Measurements from ENCODE around the gene ABHD6.

Gene ABHD6

GRCh38 chr3:58307639-58308215 lies 70.1 kb downstream of the ABHD6 start:
- H3K9me3 ChIP-seq = no peaks in the 10 kb centered on the region
- H3K4me2 ChIP-seq = peak overlapping the region; percentile 91
- no peak overlapping the region for H3K27ac ChIP-seq
- peak overlapping the region; percentile 94 for H3K9ac ChIP-seq
- peaks cover 21% of the 10 kb centered on the region for H3K4me1 ChIP-seq
- peaks cover 49% of the 10 kb centered on the region for H4K20me1 ChIP-seq
- peaks cover 49% of the 10 kb centered on the region for H3K36me3 ChIP-seq
- no peaks in the 10 kb centered on the region for H3K27me3 ChIP-seq
- no peak for TF ChIP-seq Cebpa-rat (IDR thresholded peaks at IDR 0.05)
- peak overlapping the region; percentile 84 for H3K4me3 ChIP-seq

- Histone ChIP-seq H3K27ac (no peak overlapping the region), H3K9ac (peak overlapping the region; percentile 20; the same call in 1 of the 2 replicates), H3K4me3 (no peak overlapping the region), H3K36me3 (peaks cover 59% of the 10 kb centered on the region), H4K20me1 (peaks cover 54% of the 10 kb centered on the region), H3K4me2 (peak overlapping the region; percentile 91), H3K4me1 (peaks cover 21% of the 10 kb centered on the region), H3K9me3 (no peaks in the 10 kb centered on the region), H3K27me3 (no peaks in the 10 kb centered on the region)
- TF ChIP-seq Cebpa-rat (IDR thresholded peaks at IDR 0.05) = no peak
Observed at GRCh38 chr3:58308728-58309127, 71.1 kb downstream of the ABHD6 start.

GRCh38 chr3:58317811-58318210 lies 80.2 kb downstream of the ABHD6 start:
- no peaks in the 10 kb centered on the region for H3K9me3 ChIP-seq
- no peak overlapping the region for H3K27ac ChIP-seq
- no peaks in the 10 kb centered on the region for H3K27me3 ChIP-seq
- no peak overlapping the region for H3K4me2 ChIP-seq
- peaks cover 78% of the 10 kb centered on the region for H3K36me3 ChIP-seq
- H3K9ac ChIP-seq = no peak overlapping the region
- peaks cover 67% of the 10 kb centered on the region for H4K20me1 ChIP-seq
- H3K4me3 ChIP-seq = no peak overlapping the region
- no peak for TF ChIP-seq Cebpa-rat (IDR thresholded peaks at IDR 0.05)
- H3K4me1 ChIP-seq = no peaks in the 10 kb centered on the region

- H4K20me1 ChIP-seq = peaks cover 32% of the 10 kb centered on the region
- H3K27me3 ChIP-seq = no peaks in the 10 kb centered on the region
- H3K27ac ChIP-seq = no peak overlapping the region
- no peak for TF ChIP-seq Cebpa-rat (IDR thresholded peaks at IDR 0.05)
- peaks cover 22% of the 10 kb centered on the region for H3K4me1 ChIP-seq
- no peak overlapping the region for H3K9ac ChIP-seq
- H3K4me2 ChIP-seq = no peak overlapping the region
- H3K4me3 ChIP-seq = no peak overlapping the region
- H3K9me3 ChIP-seq = no peaks in the 10 kb centered on the region
- peaks cover 38% of the 10 kb centered on the region for H3K36me3 ChIP-seq
Observed at GRCh38 chr3:58321791-58322190, 84.2 kb downstream of the ABHD6 start.

- Histone ChIP-seq H4K20me1 (peaks cover 22% of the 10 kb centered on the region), H3K4me2 (no peak overlapping the region), H3K9me3 (no peaks in the 10 kb centered on the region), H3K4me3 (no peak overlapping the region), H3K4me1 (peaks cover 27% of the 10 kb centered on the region), H3K27me3 (no peaks in the 10 kb centered on the region), H3K36me3 (peaks cover 28% of the 10 kb centered on the region), H3K9ac (no peak overlapping the region), H3K27ac (no peak overlapping the region)
- no peak for TF ChIP-seq Cebpa-rat (IDR thresholded peaks at IDR 0.05)
Observed at GRCh38 chr3:58322793-58323192, 85.2 kb downstream of the ABHD6 start.

GRCh38 chr3:58323529-58324390 lies 86.2 kb downstream of the ABHD6 start:
- Histone ChIP-seq H3K9me3 (no peaks in the 10 kb centered on the region), H4K20me1 (0 out of 2 replicates have a peak, but pooled peaks cover 13% of the 10 kb centered on the region), H3K4me1 (peaks cover 29% of the 10 kb centered on the region), H3K9ac (no peak overlapping the region), H3K27ac (no peak overlapping the region), H3K36me3 (peaks cover 18% of the 10 kb centered on the region; the same call in 1 of the 2 replicates), H3K4me3 (no peak overlapping the region), H3K4me2 (no peak overlapping the region), H3K27me3 (no peaks in the 10 kb centered on the region)
- TF ChIP-seq Cebpa-rat (IDR thresholded peaks at IDR 0.05) = no peak

- Histone ChIP-seq H3K36me3 (peaks cover 9% of the 10 kb centered on the region; the same call in 1 of the 2 replicates), H3K4me2 (peak overlapping the region; percentile 12; the same call in 1 of the 2 replicates), H3K9me3 (no peaks in the 10 kb centered on the region), H3K27me3 (no peaks in the 10 kb centered on the region), H4K20me1 (0 out of 2 replicates have a peak, but pooled peaks cover 4% of the 10 kb centered on the region), H3K4me3 (no peak overlapping the region), H3K4me1 (peaks cover 29% of the 10 kb centered on the region), H3K27ac (no peak overlapping the region), H3K9ac (no peak overlapping the region)
- no peak for TF ChIP-seq Cebpa-rat (IDR thresholded peaks at IDR 0.05)
Observed at GRCh38 chr3:58324391-58325390, 87.1 kb downstream of the ABHD6 start.

GRCh38 chr3:58325525-58325992 lies 88.0 kb downstream of the ABHD6 start:
- Histone ChIP-seq H3K9me3 (no peaks in the 10 kb centered on the region), H4K20me1 (no peaks in the 10 kb centered on the region), H3K4me3 (no peak overlapping the region), H3K4me1 (peaks cover 32% of the 10 kb centered on the region), H3K27ac (peak overlapping the region; percentile 35; the same call in 1 of the 2 replicates), H3K36me3 (peaks cover 3% of the 10 kb centered on the region; the same call in 1 of the 2 replicates), H3K9ac (no peak overlapping the region), H3K27me3 (no peaks in the 10 kb centered on the region), H3K4me2 (peak overlapping the region; percentile 12)
- TF ChIP-seq Cebpa-rat (IDR thresholded peaks at IDR 0.05) = no peak

- H3K4me3 ChIP-seq = no peak overlapping the region
- H3K36me3 ChIP-seq = no peaks in the 10 kb centered on the region
- no peak overlapping the region for H3K4me2 ChIP-seq
- H4K20me1 ChIP-seq = no peaks in the 10 kb centered on the region
- H3K9ac ChIP-seq = no peak overlapping the region
- no peaks in the 10 kb centered on the region for H3K9me3 ChIP-seq
- no peaks in the 10 kb centered on the region for H3K27me3 ChIP-seq
- H3K4me1 ChIP-seq = peaks cover 40% of the 10 kb centered on the region
- no peak for TF ChIP-seq Cebpa-rat (IDR thresholded peaks at IDR 0.05)
- H3K27ac ChIP-seq = no peak overlapping the region
Observed at GRCh38 chr3:58326267-58326900, 88.8 kb downstream of the ABHD6 start.
